RWPE2 (cell line): ENCODE data around the gene GJC2.

Source experiments
- ATAC-seq: fragments of 200-7000 bp; cut with Tn5 transposase; 3 replicates; pipeline ENCODE4 v1.9.1; 2021; ENCODE audit warnings: low read depth
- DNase-seq: peaks from one replicate; pipeline ENCODE4 v3.0.0-alpha.2; 2020; ENCODE audit warnings: low spot score
- H3K27ac ChIP-seq: fragments of 450-650 bp; 2 replicates; pipeline ENCODE4 v1.5.1; 2017; ENCODE audit warnings: mild to moderate bottlenecking; ENCODE audit not compliant: poor library complexity, severe bottlenecking
- H3K27me3 ChIP-seq: fragments of 250-450 bp; sonication (Bioruptor Pico); 2 replicates; pipeline ENCODE4 v1.5.1; 2021; ENCODE audit warnings: mild to moderate bottlenecking, moderate library complexity; ENCODE audit not compliant: insufficient read depth, poor library complexity, severe bottlenecking
- H3K36me3 ChIP-seq: fragments of 250-450 bp; sonication (Bioruptor Pico); 2 replicates; pipeline ENCODE4 v1.5.1; 2020; ENCODE audit warnings: low read depth, mild to moderate bottlenecking, moderate library complexity
- H3K4me1 ChIP-seq: fragments of 250-450 bp; sonication (Bioruptor Pico); 2 replicates; pipeline ENCODE4 v1.5.1; 2021; ENCODE audit warnings: mild to moderate bottlenecking, moderate library complexity; ENCODE audit not compliant: insufficient read depth, poor library complexity, severe bottlenecking
- H3K4me3 ChIP-seq: fragments of 250-450 bp; sonication (Bioruptor Pico); 2 replicates; pipeline ENCODE4 v1.5.1; 2021; ENCODE audit warnings: mild to moderate bottlenecking, moderate library complexity; ENCODE audit not compliant: severe bottlenecking
- H3K9me3 ChIP-seq: fragments of 250-450 bp; sonication (Bioruptor Pico); 2 replicates; pipeline ENCODE4 v1.5.1; 2021; ENCODE audit warnings: mild to moderate bottlenecking, moderate library complexity; ENCODE audit not compliant: severe bottlenecking
- TF ChIP-seq, protein P1 (sequence below): fragments of 450-650 bp; IDR thresholded peaks from one replicate; pipeline ENCODE4 v1.5.1; 2017; ENCODE audit warnings: mild to moderate bottlenecking, moderate library complexity; ENCODE audit not compliant: poor library complexity, severe bottlenecking

The GJC2 gene

GRCh38 chr1:228152918-228153258 is 3.2 kb downstream of the GJC2 start:
- no peak for ATAC-seq
- Histone ChIP-seq H3K9me3 (no peaks in the 10 kb centered on the region), H3K27ac (no peak overlapping the region), H3K4me1 (peaks cover 12% of the 10 kb centered on the region), H3K4me3 (no peak overlapping the region), H3K36me3 (peaks cover 7% of the 10 kb centered on the region; the same call in 1 of the 2 replicates), H3K27me3 (no peaks in the 10 kb centered on the region)
- peak; percentile 40 for DNase-seq
- TF ChIP-seq, protein P1, sequence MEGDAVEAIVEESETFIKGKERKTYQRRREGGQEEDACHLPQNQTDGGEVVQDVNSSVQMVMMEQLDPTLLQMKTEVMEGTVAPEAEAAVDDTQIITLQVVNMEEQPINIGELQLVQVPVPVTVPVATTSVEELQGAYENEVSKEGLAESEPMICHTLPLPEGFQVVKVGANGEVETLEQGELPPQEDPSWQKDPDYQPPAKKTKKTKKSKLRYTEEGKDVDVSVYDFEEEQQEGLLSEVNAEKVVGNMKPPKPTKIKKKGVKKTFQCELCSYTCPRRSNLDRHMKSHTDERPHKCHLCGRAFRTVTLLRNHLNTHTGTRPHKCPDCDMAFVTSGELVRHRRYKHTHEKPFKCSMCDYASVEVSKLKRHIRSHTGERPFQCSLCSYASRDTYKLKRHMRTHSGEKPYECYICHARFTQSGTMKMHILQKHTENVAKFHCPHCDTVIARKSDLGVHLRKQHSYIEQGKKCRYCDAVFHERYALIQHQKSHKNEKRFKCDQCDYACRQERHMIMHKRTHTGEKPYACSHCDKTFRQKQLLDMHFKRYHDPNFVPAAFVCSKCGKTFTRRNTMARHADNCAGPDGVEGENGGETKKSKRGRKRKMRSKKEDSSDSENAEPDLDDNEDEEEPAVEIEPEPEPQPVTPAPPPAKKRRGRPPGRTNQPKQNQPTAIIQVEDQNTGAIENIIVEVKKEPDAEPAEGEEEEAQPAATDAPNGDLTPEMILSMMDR: no peak

DNA sequence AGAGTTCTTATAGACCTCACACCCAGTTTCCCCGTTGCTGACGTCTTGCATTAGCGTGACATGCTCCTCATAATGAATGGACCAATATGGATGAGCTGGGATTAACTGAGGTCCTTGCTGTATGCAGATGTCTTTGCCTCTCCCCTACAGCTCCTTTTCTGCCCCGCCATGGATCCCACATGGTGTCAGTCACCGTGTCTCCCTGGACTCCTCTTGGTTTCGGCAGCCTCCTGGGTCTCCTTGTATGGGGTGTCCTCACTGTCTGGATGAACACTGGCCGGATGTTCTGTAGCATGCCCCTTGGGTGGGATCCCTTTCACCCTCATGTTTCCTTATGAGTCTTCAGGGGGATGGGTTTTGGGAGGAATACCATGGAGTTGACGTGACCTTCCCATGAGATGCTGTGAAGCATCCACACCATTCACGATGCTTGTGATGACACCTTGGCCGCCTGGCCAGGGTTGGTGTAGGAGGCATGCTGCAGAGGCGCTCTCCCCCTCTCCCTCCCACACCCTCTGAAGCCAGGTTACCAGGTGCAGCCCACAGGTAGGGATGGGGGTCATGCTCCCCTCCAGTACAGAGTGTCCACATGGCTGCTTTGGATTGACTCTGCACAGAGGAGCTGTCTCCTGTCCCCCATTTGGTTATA is 4.4 kb downstream of the GJC2 start:
- H3K27ac ChIP-seq: no peak overlapping the region

GRCh38 chr1:228154670-228155571 is 5.2 kb downstream of the GJC2 start:
- ATAC-seq (no peak), DNase-seq (no peak)
- Histone ChIP-seq H3K27me3 (no peaks in the 10 kb centered on the region), H3K36me3 (no peaks in the 10 kb centered on the region), H3K4me1 (no peaks in the 10 kb centered on the region), H3K4me3 (no peak overlapping the region), H3K27ac (no peak overlapping the region), H3K9me3 (no peaks in the 10 kb centered on the region)
- TF ChIP-seq, protein P1: no peak

More for the DNA sequence above, 4.4 kb downstream of the GJC2 start:
- Histone ChIP-seq H3K27me3 (no peaks in the 10 kb centered on the region), H3K4me1 (peaks cover 2% of the 10 kb centered on the region), H3K4me3 (no peak overlapping the region), H3K9me3 (no peaks in the 10 kb centered on the region), H3K36me3 (no peaks in the 10 kb centered on the region)
- TF ChIP-seq, protein P1: no peak
- no peak for DNase-seq
- ATAC-seq: no peak

- no peaks in the 10 kb centered on the region for H3K27me3 ChIP-seq
- DNase-seq (no peak), ATAC-seq (no peak)
- no peaks in the 10 kb centered on the region for H3K4me1 ChIP-seq
- TF ChIP-seq, protein P1: no peak
- no peaks in the 10 kb centered on the region for H3K36me3 ChIP-seq
- no peaks in the 10 kb centered on the region for H3K9me3 ChIP-seq
- no peak overlapping the region for H3K4me3 ChIP-seq
- no peak overlapping the region for H3K27ac ChIP-seq
Observed at GRCh38 chr1:228155596-228156514, 6.1 kb downstream of the GJC2 start.
